ENCODE results near the gene AFDN. TPM values are rescaled to one million over a fixed set of nuclear protein-coding genes. Genes with fewer than 3 reads are reported as not detected.

AFDN gene
- polyA plus RNA-seq, 1 experiment, result 20.4 TPM

GRCh38 chr6:167781066-167781767, 45.5 kb upstream of the AFDN start:
- TF ChIP-seq CTCF (IDR thresholded peaks at IDR 0.05; ENCODE audit: insufficient read depth, low read depth, low read length), result no peak
- Histone ChIP-seq H3K27me3 (ENCODE audit: control insufficient read depth, insufficient read depth, low read length) (no peaks in the 10 kb centered on the region), H3K4me3 (ENCODE audit: low read depth, low read length) (no peak overlapping the region), H3K36me3 (ENCODE audit: control insufficient read depth, insufficient read depth, low read length) (no peaks in the 10 kb centered on the region)
- POLR2A ChIA-PET, result no interaction called here
- CTCF ChIA-PET, result interaction anchor here (0.6 kb wide), 1 partner anchor 63 kb away, joined by 3 read pairs; no protein-coding TSS in a partner anchor
- DNase-seq (ENCODE audit: low read depth), result no peak

GRCh38 chr6:167781868-167782267, 44.8 kb upstream of the AFDN start:
- no peak for DNase-seq (ENCODE audit: low read depth)
- Histone ChIP-seq H3K4me3 (ENCODE audit: low read depth, low read length) (no peak overlapping the region), H3K27me3 (ENCODE audit: control insufficient read depth, insufficient read depth, low read length) (no peaks in the 10 kb centered on the region), H3K36me3 (ENCODE audit: control insufficient read depth, insufficient read depth, low read length) (no peaks in the 10 kb centered on the region)
- POLR2A ChIA-PET, result no interaction called here
- no peak for TF ChIP-seq CTCF (IDR thresholded peaks at IDR 0.05; ENCODE audit: insufficient read depth, low read depth, low read length)
- CTCF ChIA-PET, result no interaction called here

- TF ChIP-seq CTCF (IDR thresholded peaks at IDR 0.05; ENCODE audit: insufficient read depth, low read depth, low read length), result no peak
- Histone ChIP-seq H3K36me3 (ENCODE audit: control insufficient read depth, insufficient read depth, low read length) (no peaks in the 10 kb centered on the region), H3K4me3 (ENCODE audit: low read depth, low read length) (no peak overlapping the region), H3K27me3 (ENCODE audit: control insufficient read depth, insufficient read depth, low read length) (no peaks in the 10 kb centered on the region)
- DNase-seq (ENCODE audit: low read depth), result no peak
- POLR2A ChIA-PET, result no interaction called here
- CTCF ChIA-PET, result interaction anchor here (0.6 kb wide), 1 partner anchor 501 kb away, joined by 3 read pairs; no protein-coding TSS in a partner anchor
Observed at GRCh38 chr6:167782698-167783517, 43.8 kb upstream of the AFDN start.

GRCh38 chr6:167786853-167787675, 39.6 kb upstream of the AFDN start:
- no peak for TF ChIP-seq CTCF (IDR thresholded peaks at IDR 0.05; ENCODE audit: insufficient read depth, low read depth, low read length)

More at GRCh38 chr6:167786853-167787675, 39.6 kb upstream of the AFDN start:
- ChIA-PET POLR2A (no interaction called here), CTCF (no interaction called here)
- Histone ChIP-seq H3K4me3 (ENCODE audit: low read depth, low read length) (no peak overlapping the region), H3K27me3 (ENCODE audit: control insufficient read depth, insufficient read depth, low read length) (no peaks in the 10 kb centered on the region), H3K36me3 (ENCODE audit: control insufficient read depth, insufficient read depth, low read length) (no peaks in the 10 kb centered on the region)
- DNase-seq (ENCODE audit: low read depth), result no peak
